ENCODE measurements around the gene LSS.

DNA sequence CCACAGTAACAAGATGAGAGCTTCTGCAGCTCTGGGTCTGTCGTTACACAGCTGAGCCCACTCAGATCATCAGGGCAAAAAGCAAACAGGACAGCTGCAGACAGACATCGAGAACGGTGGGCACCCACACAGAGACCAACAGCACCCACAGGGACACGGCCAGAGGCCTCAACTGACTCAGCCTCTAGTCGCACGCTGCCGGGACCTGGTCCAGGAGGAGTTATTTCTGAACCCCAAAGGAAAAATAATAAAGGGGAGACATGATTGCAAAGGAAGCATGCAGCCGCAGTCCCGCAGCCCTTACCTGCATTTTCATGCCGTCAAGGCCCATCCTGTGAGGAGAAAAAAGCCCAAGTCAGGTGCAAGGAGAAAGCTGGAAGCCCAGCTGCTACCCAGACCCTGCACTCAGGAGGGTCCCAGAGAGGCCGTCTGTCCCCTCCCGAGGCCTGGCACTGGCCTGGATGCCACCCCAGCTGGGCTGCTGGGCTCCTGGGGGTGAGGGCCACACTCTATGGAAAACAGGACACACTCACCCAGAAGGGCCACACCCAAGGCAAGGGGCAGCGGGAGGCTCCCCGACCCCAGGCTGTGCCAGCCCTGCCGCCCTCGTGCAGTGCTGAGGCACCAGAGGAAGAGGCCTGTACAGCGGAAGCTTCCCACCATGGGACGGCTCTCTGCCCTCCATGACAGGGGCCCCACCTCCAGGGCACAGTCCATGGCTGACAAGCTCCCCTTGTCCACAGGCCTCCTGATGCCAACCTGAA, 15.7 kb downstream of the LSS start:
- TF ChIP-seq, protein P1, sequence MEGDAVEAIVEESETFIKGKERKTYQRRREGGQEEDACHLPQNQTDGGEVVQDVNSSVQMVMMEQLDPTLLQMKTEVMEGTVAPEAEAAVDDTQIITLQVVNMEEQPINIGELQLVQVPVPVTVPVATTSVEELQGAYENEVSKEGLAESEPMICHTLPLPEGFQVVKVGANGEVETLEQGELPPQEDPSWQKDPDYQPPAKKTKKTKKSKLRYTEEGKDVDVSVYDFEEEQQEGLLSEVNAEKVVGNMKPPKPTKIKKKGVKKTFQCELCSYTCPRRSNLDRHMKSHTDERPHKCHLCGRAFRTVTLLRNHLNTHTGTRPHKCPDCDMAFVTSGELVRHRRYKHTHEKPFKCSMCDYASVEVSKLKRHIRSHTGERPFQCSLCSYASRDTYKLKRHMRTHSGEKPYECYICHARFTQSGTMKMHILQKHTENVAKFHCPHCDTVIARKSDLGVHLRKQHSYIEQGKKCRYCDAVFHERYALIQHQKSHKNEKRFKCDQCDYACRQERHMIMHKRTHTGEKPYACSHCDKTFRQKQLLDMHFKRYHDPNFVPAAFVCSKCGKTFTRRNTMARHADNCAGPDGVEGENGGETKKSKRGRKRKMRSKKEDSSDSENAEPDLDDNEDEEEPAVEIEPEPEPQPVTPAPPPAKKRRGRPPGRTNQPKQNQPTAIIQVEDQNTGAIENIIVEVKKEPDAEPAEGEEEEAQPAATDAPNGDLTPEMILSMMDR (IDR thresholded peaks at IDR 0.05): no peak
- TF ChIP-seq POLR2A (IDR thresholded peaks at IDR 0.05): no peak

Measured in vagina (tissue), 2 donors.